Measurements from ENCODE around the gene HYAL3.
"Not testable (repeated sequence)": the region's sequence is repeated elsewhere in the genome, so short reads cannot be mapped to it uniquely, and the experiment has no call there.

HYAL3 gene

DNA sequence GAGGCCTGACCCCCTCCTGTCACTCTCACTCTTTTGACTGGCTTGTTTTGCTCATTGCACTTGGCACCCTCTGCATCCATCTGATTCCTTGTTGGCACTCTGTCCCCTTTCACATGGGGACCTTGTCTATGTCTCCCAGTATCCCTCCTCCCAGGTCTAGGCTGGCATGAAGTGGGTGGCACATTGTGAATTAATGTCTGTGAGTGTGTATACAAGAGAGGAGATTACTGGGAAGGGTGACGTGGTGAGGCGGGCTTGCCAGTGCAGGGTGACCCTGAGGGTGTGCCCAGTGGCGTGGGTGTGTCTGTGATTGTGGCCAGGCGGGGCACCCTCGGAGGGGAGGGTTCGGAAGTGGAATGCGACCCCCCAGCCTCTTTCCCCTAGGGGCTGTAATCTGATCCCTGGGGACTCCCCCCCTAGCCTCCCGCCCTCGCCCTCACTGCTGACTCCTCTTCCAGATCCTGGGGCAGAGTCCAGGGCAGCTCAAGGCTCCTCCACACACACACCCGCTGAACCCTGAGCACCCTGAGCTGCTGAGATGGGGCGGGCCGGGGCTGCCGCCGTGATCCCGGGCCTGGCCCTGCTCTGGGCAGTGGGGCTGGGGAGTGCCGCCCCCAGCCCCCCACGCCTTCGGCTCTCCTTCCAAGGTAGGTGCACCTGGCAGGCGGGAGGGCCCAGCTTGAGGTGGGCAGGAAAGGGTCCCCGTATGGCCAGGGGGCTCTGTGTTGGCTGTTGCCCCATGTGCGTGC lies 30.3 kb downstream of the HYAL3 start, which contains the start of gene SEMA3B:
Gene SEMA3B, plus strand, starts transcription at position 445 of the 749 bp plus-strand sequence. Its CDS starts 94 bp downstream, at position 539.
- DNase-seq = no peak

DNA sequence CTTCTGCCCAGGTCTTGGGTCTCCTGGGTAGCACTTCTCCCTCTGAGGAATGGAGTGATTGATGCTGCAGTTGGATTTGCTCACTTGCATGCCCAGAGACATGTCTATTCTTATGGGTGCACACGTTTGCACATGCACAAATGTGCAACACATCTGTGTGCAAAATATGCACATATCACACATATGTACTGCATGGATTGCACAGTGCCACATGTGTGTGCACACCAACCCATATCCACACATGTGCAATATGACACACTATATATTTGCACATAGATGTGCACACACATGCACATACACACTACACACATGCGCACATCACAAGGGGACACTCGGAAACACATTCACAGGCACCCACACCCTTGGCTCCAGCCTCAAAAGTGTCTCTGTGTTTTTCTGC lies 30.9 kb downstream of the HYAL3 start:
- DNase-seq = no peak

DNA sequence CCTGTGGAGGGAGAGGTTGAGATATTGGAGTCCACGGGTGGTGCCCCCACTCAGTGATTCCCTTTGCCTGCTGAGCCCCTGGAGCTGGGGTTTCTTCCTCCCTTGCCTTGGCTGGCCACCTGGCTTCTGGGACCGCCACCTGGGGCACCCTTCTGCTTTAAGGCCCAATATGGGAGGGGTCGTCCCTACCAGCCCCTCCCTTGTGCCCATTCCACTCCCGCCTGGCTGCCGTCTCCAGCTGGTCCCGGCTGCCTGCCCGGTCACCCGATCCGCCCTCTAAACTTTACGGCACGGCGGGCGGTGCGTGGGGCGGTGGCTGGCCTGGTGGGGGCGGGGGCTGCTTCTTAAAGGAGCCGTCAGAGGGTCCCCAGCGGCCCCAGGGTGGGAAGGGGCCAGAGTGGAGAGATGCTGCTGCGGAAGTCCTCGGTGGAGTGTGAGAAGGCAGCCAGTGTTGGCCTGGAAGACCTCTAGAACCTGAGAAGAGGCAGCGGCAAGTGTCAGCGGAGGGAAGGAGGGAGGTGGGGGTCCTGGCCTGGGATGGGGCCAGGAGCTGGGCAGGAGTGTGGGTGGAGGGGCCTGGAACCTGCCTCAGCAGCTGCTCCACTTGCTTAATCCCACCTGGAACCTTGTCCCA lies 31.8 kb downstream of the HYAL3 start:
- DNase-seq = no peak

DNA sequence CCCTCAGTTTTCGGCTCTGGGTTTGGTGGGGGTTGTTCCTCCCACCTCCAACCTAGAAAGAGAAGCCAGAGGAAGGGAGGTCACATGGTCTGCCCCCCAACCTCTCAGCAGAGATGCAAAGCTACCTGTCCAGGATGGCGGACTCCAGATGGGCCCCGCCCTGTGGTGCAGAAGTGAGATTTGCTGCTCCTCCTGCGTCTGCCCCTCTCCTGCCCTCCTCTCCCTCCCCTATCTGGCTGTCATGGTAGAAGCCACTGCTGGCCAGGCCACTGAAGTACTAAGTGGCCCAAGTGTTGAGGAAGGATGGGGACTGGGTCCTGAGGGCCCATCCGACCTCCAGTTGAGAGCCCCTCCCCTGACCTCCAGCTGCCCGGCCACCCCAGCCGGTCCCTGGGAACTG lies 32.4 kb downstream of the HYAL3 start:
- no peak for DNase-seq

DNA sequence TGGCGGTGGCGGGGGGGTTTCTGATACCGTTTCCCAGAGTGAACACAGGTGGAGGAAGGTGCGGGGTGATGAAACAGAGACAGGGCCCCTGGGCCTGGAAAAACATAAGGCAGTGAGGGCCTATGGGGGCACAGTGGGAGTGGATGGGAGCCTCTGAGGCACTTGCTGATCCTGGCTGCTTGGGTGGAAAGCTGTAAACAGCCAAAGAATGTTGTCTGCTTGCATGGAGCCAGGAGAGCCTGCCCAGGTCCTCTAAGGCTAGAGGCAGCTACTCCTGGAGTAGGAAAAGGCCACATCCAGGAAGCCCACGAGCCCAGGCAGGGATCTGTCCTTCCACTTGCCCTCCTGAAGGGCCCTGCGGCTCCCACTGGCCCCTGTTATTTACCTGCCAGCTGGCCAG lies 33.2 kb downstream of the HYAL3 start:
- DNase-seq = no peak

DNA sequence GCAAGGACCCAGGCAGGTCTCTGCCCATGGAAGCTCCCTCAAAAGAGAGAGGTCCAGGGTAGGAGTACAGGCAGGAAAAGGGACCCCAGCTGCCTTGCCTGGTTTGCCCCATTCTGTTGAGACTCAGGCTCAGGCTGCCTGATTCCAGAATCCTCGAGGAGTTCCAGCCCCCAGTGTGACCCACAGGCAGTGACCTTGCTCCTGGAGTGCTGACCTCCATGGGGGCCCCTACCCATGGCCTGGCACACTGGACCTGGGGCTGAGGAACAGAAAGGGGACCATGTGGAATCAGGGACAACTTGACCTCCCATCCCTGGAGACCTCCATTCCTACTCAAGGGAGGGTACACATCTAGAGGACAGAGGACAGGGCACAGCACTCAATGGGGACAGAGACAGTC lies 33.6 kb downstream of the HYAL3 start:
- DNase-seq = no peak

DNA sequence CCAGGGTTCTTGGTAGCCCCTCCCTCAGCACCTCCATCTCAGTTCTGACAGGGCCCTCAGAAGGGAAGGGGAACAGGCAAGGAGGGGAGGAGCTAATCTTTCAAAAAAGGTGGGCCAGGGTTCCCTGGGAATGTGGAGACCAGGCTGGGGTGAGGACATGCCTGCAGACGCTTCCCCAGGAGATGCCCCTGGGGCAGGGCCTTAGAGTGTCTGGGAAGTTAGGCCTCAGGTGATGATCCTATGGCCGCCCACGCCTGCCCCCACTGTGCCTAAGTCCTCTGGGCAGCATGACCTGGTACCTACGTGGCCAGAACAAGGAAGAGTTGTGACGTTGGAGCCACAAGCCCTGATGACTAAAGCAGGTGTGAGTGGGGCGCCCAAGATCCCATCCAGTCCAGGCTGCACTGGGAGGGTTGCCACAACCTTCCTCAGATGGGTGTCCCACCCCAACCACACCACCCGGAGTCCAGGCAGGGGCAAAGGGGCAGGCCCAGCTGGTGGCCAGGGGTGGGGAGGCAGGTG lies 34.2 kb downstream of the HYAL3 start:
- no peak for DNase-seq

DNA sequence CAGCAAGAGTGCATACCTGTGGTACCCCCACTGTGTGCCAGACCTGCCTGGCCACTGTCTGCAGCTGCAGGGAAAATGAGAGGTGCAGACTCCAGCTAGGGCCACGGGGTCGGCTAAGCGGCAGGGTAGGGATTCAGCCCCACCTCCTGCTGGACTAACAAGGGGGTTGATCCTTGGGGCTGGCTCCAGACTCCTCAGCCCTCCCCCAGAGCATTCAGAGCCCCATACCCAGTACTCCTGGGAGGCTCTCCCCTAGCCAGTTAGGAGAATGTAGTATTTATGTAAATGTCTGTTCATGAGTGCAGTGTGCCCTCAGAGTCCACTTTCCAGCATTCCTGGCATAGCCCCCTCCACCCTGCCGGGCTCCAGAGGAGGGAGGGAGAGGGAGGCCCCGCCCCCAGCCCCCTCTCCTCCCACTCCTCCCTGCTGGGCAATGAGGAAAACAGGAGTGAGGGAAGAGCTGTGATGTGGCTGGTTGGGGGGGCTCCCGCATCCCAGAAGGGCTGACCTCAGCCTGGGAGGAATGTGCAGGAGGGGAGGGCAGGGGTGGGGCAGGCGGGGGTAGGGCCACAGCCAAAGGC lies 34.7 kb downstream of the HYAL3 start:
- DNase-seq = no peak

DNA sequence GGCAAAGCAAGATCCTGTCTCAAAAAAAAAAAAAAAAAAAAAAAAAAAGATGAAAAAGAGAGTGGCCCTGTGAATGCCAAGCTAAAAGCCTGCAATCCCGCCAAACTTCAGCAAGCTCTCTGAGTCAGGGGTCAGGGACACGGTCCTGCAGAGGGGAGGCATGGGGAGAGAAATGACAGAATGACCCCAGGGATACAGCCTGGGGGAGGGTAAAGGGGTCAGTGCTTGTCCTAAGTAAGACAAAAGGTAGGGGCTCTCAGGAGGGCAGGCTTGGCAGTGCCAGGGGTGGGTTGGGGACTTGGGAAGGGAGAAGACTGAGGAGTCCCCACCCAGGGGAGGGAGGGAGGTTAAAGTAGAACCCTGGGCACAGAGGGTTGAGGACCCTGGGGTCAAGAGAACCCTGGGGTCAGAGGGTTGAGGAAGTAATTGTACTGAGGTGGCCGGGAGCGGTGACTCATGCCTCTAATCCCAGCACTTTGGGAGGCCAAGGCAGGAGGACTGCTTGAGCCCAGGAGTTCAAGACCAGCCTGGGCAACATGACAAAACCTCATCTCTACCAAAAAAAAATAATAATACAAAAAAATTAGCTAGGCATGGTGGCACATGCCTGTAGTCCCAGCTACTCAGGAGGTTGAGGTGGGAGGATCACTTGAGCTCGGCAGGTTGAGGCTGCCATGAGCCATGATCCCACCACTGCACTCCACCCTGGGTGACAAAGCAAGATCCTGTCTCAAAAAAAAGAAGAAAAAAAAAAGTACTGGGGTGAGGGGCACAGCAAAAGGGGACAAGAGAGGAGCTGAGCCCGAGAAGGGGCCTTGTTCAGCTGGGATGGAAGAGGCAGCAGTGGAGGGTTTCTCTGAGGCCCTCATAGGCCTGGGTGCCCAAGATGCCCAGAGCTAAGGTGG lies 35.5 kb downstream of the HYAL3 start:
- no peak for DNase-seq

DNA sequence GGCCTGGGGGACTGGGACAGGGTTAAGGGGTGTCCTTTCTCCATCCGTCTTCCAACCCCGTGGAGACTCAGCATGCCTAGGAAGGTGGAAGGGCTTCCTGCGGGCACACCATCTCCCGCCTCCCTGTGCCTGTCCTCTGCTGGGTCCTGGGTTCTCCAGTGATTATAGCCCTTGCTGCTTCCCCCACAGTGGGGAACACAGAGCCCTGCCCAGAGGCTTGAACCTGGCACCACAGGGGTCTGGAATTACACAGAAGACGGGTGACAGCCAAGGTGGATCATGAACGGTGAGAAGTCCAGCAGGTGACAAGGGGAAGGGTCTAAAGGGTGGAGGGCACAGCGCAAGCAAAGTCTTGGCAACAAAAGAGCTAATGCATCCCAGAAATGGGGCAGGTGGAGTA lies 36.4 kb downstream of the HYAL3 start:
- DNase-seq = no peak

DNA sequence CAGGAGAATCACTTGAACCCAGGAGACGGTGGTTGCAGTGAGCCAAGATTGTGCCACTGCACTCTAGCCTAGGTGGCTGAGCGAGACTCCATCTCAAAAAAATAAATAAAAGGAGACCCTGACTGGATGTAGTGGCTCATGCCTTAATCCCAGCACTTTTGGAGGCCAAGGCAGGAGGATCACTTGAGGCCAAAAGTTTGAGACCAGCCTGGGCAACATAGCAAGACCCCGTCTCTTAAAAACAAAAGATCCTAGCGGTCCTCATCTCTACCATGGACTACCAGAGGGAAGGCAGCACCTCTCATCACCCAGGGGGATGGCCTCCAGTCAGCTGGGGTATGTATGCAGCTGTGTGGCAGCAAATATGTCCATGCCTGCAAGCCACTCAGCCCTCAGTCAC lies 37.0 kb downstream of the HYAL3 start:
- DNase-seq = not testable (repeated sequence)

DNA sequence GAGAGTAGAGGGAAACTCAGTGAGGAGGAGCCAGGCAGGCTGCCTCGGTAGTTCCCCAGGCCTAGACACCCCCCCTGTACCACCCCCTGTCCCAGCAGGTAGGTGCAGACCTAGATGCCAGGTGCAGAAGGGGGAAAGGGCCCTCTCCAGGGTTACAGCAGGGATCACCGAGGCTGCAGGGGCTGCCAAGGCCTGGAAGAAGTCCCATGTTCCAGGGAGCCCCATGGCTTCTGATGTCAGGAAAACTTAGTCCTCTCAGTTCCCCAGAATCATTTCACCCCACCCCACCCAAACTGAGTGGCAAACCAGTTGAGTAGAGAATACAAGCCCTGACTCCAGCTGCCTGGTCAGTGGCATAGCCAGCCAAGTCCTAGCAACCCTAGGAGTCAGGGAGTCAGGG lies 37.7 kb downstream of the HYAL3 start:
- no peak for DNase-seq

DNA sequence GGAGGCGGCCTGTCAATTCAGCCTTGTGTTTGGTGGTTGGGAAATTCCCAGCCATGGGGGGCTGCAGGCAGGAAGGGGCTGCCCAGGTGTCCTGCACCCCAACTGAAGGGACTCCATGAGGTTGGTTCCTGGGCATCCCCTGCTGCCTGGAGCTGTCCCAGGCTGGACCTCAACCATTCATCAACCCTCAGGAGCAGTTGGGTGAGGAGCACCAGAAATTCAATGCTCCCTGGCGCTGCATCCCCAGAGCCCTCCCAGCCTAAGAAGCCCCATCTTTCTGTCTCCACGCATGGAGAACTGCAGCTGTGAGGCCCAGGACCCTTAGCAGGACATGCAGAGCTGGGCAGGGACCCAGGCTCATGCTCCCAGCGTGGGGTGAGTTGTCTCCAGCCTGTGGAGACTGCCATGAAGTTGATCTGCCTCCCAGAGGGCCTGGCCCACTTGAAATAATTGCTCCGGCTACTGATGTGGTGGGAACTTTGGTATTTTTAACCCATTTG lies 38.2 kb downstream of the HYAL3 start:
- DNase-seq = no peak

DNA sequence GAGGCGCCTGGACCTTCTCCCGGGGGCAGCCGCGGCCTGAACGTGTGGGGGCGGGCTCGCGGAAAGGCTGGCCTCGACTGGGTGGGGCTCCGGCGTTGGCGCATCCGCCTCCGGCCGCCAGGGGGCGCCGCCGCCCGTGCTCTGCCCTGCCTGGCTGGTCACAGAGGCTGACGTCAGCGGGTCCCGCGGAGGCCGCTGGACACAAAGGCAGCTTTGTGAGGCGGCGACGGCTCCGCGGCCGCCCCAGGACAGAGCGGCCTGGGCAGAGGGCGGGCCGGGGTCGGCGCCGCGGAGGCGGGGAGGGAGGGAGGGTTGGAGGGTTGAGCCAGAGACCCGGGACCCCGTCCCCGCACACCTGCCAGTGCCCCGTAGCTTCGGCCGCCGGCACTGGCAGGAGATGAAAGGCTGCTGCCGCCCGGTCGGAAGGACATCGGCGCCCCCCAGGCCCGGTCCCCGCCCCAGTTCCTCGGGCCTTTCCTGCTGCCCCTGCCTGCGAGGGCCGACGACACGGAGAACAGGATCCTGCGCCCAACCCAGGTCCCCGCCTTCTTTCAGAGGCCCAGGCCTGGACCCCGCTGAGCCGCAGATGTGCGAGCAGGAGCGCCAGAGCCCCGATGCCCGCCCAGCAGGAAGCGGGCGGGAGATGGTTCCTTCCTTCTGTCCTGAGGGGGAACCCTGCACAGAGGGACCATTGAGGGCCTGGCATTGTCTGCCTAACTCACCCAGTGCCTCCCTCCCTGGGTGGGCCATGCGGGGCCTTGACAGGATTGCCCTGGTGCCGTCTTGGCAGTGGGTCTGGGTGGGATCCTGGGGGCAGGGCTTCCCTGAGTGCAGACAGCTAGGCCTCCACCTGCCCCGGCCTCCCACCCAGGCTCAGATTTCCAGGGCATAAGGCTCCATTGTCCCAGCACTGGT lies 38.9 kb downstream of the HYAL3 start:
- no peak for DNase-seq

DNA sequence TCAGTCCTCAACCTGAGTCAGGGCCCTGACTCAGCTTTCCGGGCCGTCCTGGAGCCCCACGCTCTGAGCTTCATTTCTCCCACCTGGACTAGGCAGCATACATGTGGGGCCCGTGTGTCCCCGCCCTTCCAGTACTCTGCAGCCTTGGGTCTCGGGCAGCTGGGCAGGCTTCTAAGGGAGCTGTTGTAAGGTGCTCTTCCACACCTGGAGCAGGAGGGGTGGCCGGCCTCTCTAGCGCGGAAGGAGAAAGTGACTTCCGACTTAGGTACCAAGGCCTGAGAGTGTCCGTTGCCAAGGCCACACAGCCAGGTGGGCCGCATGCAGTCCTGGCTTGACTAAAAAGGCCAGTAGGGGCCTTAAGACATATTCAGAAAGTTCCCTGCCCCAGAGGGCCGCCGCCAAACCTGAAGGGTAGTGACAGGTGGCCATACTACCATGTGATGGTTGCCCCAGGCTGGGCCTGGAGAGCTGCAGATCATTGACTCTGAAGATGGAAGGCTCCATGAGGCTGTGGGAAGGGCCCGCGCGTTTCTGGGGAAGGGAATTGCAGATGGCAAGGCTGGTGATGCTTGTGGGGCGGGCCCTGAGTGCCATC lies 39.7 kb downstream of the HYAL3 start:
- DNase-seq = no peak

DNA sequence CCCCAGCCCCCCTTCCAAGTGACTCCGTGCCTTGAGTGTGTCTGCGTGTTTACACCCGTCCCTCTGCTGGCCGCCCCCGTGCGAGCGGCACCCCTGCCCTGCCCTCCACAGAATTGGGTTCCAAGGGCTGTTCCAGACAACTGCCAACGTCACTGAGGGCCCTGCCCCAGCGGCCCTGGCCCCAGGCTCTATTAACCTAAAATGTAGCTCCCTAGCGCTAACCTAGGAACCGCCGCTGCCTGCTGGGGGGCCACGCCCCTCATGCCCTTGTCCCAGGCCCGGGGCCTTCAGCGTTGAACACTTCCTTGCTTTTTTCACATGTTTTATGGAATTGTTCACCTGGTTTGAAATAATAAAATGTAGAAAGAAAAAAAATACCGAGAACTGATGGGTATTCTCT lies 40.2 kb downstream of the HYAL3 start:
- no peak for DNase-seq

DNA sequence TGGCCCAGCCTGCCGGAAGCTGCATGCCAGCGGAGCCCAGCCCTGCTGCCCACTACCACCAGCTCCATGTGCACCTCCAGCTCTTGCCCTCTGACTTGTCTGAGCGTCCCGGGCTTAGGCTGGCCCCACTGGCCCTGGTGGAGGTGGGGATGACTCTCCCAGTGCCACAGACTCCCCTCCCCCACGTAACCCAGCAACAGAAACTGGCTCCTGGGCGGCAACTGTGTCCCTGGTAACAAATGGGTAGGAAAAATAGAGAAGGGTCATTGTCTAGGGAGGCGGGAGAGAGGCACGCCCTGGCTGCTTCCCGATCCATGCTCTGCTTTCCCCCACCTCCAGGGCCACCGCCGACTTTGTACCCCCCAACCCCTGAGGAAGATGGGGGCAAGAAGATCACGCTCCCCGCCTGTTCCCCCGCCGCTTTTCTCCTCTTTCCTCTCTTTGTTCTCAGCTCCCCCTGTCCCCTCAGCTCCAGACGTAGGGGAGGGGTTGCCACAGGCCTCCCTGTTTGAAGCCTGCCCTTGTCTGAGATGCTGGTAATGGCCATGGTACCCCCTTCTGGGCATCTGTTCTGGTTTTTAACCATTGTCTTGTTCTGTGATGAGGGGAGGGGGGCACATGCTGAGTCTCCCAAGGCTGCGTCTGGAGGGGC lies 41.0 kb downstream of the HYAL3 start:
- no peak for DNase-seq

DNA sequence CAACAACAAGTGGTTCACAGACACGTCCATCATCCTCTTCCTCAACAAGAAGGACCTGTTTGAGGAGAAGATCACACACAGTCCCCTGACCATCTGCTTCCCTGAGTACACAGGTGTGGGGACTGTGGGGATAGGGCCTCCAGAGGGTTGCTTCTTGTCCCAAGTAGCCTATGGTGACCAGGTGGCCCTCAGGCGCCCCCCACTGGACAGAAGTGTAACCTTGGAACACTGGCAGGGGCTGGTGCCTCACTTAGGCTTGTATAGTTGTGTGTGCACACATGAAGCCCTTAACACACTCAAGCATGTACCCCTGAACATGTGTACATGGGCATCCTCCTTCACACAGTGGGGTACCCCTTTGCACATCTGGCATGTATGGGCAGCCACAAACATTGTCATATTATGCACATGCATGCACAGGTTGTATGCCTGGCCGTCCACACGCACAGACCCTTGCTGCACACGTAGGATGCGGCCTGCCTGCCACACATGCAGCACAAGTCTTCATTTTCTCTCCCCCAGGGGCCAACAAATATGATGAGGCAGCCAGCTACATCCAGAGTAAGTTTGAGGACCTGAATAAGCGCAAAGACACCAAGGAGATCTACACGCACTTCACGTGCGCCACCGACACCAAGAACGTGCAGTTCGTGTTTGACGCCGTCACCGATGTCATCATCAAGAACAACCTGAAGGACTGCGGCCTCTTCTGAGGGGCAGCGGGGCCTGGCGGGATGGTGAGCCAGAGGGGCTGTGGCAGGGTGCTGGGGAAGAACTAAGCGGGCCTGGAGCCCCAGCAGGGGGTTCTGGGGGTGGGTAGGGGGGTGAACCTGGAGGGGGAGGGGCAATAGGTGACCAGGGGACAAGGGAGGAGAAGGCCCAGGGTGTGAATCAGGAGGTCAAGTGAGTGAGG lies 42.0 kb downstream of the HYAL3 start:
- no peak for DNase-seq

DNA sequence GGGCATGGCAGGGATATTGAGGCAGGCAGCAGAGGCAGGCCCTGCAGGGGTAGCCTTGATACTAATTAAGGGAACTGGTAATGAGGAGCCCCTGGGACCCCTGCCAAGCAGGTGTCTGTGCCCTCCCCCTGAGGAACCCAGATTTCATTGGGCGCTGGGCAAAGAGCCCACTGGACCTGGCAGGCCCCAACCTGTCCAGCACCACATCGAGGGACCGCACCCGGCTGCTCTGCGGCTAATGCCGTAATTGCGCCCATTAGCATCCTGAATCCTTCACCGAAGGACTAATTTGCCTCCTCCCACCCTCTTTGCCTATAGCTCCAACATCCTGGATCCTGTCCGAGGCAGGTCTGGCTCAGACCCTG lies 44.0 kb downstream of the HYAL3 start:
- DNase-seq = no peak

Measured in DMS 273 treated with DMSO at 0.1 percent for 48 hours (cell line).